ENCODE results near the gene AP5Z1. TPM values are rescaled to one million over a fixed set of nuclear protein-coding genes. Genes with fewer than 3 reads are reported as not detected.

The AP5Z1 gene
- total and polyA plus RNA-seq, 2 donors (not counting 1 experiment from before 2014, with no cell fraction given): 99.7 to 113 TPM

DNA sequence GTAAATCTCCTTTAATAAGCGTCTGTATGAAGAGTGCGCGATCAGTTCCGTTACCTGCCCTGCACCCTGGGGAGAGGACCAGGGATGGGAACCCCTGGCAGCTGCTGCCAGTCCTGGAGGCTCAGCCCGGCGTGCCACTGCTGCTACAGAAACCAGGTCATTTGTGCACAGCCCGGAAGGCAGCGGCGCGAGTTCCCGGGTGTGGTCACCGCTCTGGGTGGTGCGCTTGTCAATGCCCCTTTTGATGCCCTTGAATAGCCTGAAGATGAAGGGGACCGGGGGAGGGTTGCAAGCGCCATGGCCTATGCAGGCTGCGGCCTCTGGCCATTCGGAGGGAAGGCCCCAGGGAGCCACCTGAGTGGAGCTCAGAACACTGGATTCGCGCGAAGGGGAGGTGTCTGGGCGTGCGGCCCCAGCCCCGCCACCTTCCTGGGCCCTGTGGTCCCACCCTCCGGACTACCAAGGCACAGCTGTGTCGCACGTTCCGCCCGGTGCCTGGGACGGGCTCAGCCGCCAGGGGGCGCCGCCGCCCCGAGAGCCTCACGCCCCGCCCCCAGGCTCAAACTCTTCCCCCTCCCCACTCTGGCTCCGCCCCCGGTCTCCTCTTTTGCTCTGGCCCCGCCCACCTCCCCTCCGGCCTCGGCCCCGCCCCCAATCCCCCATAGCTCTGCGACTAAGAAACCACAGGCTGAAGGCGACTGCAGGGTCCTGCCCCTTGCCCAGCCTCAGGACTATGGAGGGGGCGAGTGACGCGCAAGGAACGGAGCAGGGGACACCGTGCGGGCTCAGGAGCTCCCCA, 16.5 kb downstream of the AP5Z1 start:
- ChIA-PET POLR2A (interaction anchor here (0.7 to 2.1 kb wide), 2 partner anchors 17 to 108 kb away, joined by 4 to 9 read pairs; partner anchors contain the start of gene AP5Z1), CTCF (interaction anchor here (0.6 to 2.8 kb wide), 10 partner anchors 16 to 1435 kb away, joined by 3 to 14 read pairs (median 5); partner anchors contain the start of gene AP5Z1)
- TF ChIP-seq EZH2 (IDR thresholded peaks at IDR 0.05; ENCODE audit: borderline replicate concordance, insufficient read depth, low read depth, low read length, poor library complexity, severe bottlenecking): no peak
- TF ChIP-seq, protein P1, sequence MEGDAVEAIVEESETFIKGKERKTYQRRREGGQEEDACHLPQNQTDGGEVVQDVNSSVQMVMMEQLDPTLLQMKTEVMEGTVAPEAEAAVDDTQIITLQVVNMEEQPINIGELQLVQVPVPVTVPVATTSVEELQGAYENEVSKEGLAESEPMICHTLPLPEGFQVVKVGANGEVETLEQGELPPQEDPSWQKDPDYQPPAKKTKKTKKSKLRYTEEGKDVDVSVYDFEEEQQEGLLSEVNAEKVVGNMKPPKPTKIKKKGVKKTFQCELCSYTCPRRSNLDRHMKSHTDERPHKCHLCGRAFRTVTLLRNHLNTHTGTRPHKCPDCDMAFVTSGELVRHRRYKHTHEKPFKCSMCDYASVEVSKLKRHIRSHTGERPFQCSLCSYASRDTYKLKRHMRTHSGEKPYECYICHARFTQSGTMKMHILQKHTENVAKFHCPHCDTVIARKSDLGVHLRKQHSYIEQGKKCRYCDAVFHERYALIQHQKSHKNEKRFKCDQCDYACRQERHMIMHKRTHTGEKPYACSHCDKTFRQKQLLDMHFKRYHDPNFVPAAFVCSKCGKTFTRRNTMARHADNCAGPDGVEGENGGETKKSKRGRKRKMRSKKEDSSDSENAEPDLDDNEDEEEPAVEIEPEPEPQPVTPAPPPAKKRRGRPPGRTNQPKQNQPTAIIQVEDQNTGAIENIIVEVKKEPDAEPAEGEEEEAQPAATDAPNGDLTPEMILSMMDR (IDR thresholded peaks at IDR 0.05): peak; percentile 79
- Histone ChIP-seq H3K9me3 (ENCODE audit: control extremely low read depth in 1 of 3, control insufficient read depth in 2 of 3, insufficient read depth in 1 of 3, low read length in 2 of 3) (peaks cover 0 to 14% (median 0%) of the 10 kb centered on the region in 3 donors), H3K4me1 (ENCODE audit: control insufficient read depth in 2 of 2, insufficient read depth in 2 of 2, low read length in 2 of 2) (peaks cover 0 to 9% of the 10 kb centered on the region in 2 donors), H3K27ac (ENCODE audit: low read length in 2 of 2) (no peak overlapping the region), H3K4me2 (replicated peaks; ENCODE audit: low read depth, low read length, poor library complexity, severe bottlenecking) (peak overlapping the region; percentile 93), H3K4me3 (ENCODE audit: control extremely low read depth in 1 of 5, extremely low read depth in 1 of 5, insufficient read depth in 1 of 5, low read depth in 2 of 5, low read length in 4 of 5) (peak overlapping the region in 4 of 5 experiments; percentile 47 to 63 (median 61)), H3K79me2 (ENCODE audit: control insufficient read depth, insufficient read depth, low read length) (no peaks in the 10 kb centered on the region), H3K9ac (ENCODE audit: low read length) (peak overlapping the region; percentile 68), H3K27me3 (replicated peaks in 1 of 4; ENCODE audit: control extremely low read depth in 1 of 4, control insufficient read depth in 3 of 4, insufficient read depth in 4 of 4, low read length in 3 of 4) (no peaks in the 10 kb centered on the region), H3K36me3 (replicated peaks in 1 of 2; ENCODE audit: control extremely low read depth in 1 of 2, control insufficient read depth in 1 of 2, extremely low read depth in 1 of 2, insufficient read depth in 2 of 2, low read length in 1 of 2) (peaks cover 0 to 38% of the 10 kb centered on the region in 2 experiments), H4K20me1 (ENCODE audit: control insufficient read depth, insufficient read depth, low read length, poor library complexity, severe bottlenecking) (no peaks in the 10 kb centered on the region), H2AFZ (ENCODE audit: insufficient read depth, low read depth, low read length, poor library complexity, severe bottlenecking) (peak overlapping the region; percentile 60)
- ATAC-seq (ENCODE audit: low read depth) (peak; percentile 94), DNase-seq (peak; percentile 87)
- WGBS (ENCODE audit: insufficient coverage): 54% methylated on average over 41 of the region's 50 CpGs
- no peak overlapping the region for H3K27ac Mint-ChIP-seq
- no peaks in the 10 kb centered on the region for H3K27me3 Mint-ChIP-seq
- peaks cover 2% of the 10 kb centered on the region for H3K4me1 Mint-ChIP-seq
- H3K4me3 Mint-ChIP-seq: peak overlapping the region; percentile 61
- H3K9me3 Mint-ChIP-seq (ENCODE audit: insufficient read depth): no peaks in the 10 kb centered on the region
- intact Hi-C loops (cut with micrococcal nuclease): loop anchor here (1.0 to 10.0 kb wide), 4 partner anchors 17 to 400 kb away; partner anchors contain the start of genes AP5Z1 and WIPI2

Data from B cell (primary cell).